IPS-NIHi7 (cell line): ENCODE results near the gene SLC37A2.
"Not testable (repeated sequence)": the region's sequence is repeated elsewhere in the genome, so short reads cannot be mapped to it uniquely, and the experiment has no call there.

Experiments
- DNase-seq: peaks from one replicate; pipeline ENCODE4 v3.0.0; 2012; ENCODE audit warnings: mixed read lengths; ENCODE audit errors: extremely low spot score

SLC37A2 gene

GRCh38 chr11:125083312-125084056, 20.4 kb downstream of the SLC37A2 start:
- DNase-seq, result no peak

DNA sequence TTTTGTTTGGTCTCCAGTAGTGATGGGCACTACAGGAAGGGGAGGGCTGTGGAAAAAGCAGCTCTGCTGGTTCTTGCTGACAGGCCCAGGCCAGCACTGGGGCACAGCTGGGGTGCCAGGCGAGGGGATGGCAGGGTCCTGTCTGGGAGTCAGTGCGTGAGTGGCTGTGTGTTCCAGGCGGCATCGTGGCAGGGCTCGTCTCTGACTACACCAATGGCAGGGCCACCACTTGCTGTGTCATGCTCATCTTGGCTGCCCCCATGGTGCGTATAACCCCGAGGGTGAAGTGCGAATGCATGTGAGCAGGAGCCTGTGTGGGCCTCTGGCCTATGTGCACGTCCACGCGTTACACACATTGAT, 20.9 kb downstream of the SLC37A2 start:
- DNase-seq, result no peak

DNA sequence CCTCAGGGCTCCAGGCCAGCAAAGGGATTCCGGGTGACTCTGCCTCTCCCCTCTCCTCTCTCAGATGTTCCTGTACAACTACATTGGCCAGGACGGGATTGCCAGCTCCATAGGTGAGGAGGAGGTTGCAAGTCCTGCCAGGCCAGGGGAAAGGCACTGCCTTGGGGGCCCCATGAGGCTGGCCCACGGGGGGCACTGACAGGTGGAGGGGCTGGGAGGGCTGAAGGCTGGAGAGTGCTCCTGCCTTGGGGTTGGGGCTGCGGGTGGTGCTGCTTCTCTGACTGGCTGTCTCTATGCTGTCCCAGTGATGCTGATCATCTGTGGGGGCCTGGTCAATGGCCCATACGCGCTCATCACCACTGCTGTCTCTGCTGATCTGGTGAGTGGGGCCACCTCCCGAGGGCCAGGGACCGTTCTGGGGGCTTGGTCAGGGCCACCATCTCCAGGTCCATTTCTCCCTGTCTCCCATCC, 21.7 kb downstream of the SLC37A2 start:
- DNase-seq, result no peak

DNA sequence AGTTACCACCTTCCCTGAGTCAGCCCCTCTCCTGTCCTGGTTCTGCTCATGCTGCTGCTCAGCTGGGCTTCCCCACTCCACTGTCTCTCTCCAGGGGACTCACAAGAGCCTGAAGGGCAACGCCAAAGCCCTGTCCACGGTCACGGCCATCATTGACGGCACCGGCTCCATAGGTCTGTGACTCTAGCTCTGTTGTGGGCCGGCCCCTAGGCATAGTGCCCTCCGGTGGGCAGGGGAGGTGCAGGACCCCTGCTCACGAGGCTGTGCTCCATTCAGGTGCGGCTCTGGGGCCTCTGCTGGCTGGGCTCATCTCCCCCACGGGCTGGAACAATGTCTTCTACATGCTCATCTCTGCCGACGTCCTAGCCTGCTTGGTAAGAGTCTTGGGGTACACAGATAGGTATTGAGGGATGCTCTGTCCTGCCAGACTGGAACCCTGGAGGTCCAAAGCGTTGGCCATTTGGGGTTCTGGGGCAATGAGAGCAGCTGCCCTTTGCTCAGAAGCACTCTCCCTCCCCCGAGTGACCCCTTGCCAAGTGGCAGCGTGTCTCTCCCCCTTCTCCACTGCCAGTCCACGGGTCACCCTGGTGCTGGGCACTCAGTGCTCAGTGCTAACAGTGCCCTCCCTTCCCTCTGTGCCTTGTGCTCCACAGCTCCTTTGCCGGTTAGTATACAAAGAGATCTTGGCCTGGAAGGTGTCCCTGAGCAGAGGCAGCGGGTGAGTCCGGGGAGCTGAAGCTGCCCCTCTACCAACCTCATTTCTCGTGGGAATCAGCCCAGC, 22.4 kb downstream of the SLC37A2 start:
- peak; percentile 64 for DNase-seq

- no peak for DNase-seq
These were observed 23.7 kb downstream of the SLC37A2 start for GRCh38 chr11:125086633-125087296.

GRCh38 chr11:125088123-125088522, 25.0 kb downstream of the SLC37A2 start:
- DNase-seq, result no peak

- DNase-seq, result no peak
These were observed 25.7 kb downstream of the SLC37A2 start for GRCh38 chr11:125088576-125089455.

GRCh38 chr11:125089481-125089880, 26.4 kb downstream of the SLC37A2 start:
- DNase-seq, result not testable (repeated sequence)

GRCh38 chr11:125090151-125090550, 27.0 kb downstream of the SLC37A2 start:
- DNase-seq, result not testable (repeated sequence)

DNA sequence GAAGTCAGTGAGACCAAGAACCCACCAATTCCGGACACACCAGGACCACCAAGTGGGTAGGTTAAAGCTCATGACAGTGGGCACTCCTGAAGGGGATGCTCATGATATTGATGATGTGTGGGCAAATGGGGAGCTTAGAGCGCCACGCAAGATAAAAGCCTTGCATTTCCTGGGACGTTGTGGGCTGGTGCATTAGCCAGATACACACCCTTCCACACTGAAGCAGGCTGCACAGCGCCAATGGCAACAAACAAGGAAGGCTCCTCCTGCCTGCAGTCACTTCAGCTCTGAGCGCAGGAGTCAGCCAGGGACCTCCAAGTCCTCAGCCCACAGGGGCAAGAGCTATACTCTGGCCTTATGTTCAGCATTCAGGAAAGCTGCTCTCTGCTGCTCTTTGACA, 27.7 kb downstream of the SLC37A2 start:
- no peak for DNase-seq

- DNase-seq, result peak; percentile 86
These were observed 28.3 kb downstream of the SLC37A2 start for GRCh38 chr11:125091247-125091876.

GRCh38 chr11:125091877-125092664, 29.0 kb downstream of the SLC37A2 start:
- no peak for DNase-seq

DNA sequence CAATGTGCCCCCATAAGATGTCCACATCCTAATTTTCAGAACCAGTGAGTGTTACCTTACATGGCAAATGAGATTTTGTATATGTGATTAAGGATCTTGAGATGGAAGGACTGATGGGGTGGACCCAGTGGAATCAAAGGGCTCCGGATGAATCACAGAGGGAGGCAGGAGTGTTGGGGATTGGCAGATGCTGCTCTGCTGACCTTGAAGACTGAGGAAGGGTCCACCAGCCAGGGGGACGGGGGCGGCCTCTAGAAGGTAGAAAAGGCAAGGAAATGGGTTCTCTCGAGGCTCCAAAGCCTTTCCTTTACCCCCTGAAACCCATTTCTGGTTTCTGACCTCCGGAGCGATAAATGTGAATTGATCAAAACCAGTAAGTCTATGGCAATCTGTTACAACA, 29.6 kb downstream of the SLC37A2 start:
- DNase-seq, result no peak

- DNase-seq, result no peak
These were observed 30.4 kb downstream of the SLC37A2 start for GRCh38 chr11:125093502-125093901.

GRCh38 chr11:125094731-125095130, 31.6 kb downstream of the SLC37A2 start:
- DNase-seq, result no peak

DNA sequence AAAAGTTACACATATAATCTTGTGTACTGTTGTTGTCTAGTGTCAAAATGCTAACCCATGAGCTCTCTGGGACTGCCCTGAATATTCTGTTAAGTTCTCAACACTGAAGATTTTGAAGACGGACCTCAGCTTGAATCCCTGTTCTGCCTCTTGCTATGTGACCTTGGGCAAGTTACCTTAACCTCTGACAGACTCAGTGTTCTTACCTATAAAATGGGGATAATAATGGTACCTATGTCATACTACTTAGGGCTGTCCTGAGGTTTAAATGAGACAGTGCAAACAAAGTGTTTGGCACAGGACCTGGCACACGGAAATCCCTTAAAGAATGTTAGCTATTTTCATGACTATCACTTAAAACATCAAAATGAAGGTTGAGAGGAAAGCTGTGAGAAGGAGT, 37.0 kb downstream of the SLC37A2 start:
- no peak for DNase-seq

- no peak for DNase-seq
These were observed 38.5 kb downstream of the SLC37A2 start for GRCh38 chr11:125101596-125101995.

- DNase-seq, result no peak
These were observed 38.9 kb downstream of the SLC37A2 start for GRCh38 chr11:125102025-125102424.

- no peak for DNase-seq
These were observed 39.4 kb downstream of the SLC37A2 start for GRCh38 chr11:125102510-125102909.

GRCh38 chr11:125105926-125106325, 42.8 kb downstream of the SLC37A2 start:
- no peak for DNase-seq
